Cardiac muscle cell (in vitro differentiated cells and primary cell): Measurements from ENCODE around the gene AP1M2. TPM values are rescaled to one million over a fixed set of nuclear protein-coding genes. Genes with fewer than 3 reads are reported as not detected.
"Not testable (repeated sequence)": the region's sequence is repeated elsewhere in the genome, so short reads cannot be mapped to it uniquely, and the experiment has no call there.

Experiments used
- DNase-seq, 2 donors: peaks; one replicate each; pipeline versions ENCODE4 v3.0.0 to v3.0.0-alpha.2; 2010 to 2017; ENCODE audit warnings: low read depth in 1 of 2, low spot score in 1 of 2
- H3K27ac ChIP-seq: fragments of 200-600 bp; sonication (generic); 2 replicates; pipeline ENCODE4 v1.5.1; 2016
- H3K27me3 ChIP-seq: fragments of 200-600 bp; sonication (generic); 2 replicates; pipeline ENCODE4 v1.6.0; 2016; ENCODE audit warnings: control low read depth
- H3K36me3 ChIP-seq: fragments of 200-600 bp; sonication (generic); 2 replicates; pipeline ENCODE4 v1.5.1; 2016; ENCODE audit warnings: control low read depth
- H3K4me1 ChIP-seq: fragments of 200-600 bp; sonication (generic); 2 replicates; pipeline ENCODE4 v1.8.1; 2017; ENCODE audit warnings: low read depth, mild to moderate bottlenecking, mixed run types
- H3K4me3 ChIP-seq: fragments of 200-600 bp; sonication (generic); 2 replicates; pipeline ENCODE4 v1.5.1; 2016; ENCODE audit warnings: mild to moderate bottlenecking
- H3K9me3 ChIP-seq: fragments of 200-600 bp; sonication (generic); 2 replicates; pipeline ENCODE4 v1.5.1; 2017; ENCODE audit warnings: low read depth, mild to moderate bottlenecking, control low read depth
- polyA plus RNA-seq: library from polyadenylated mRNA; unstranded; fragments of >200 nt; fragmentation: Nextera tagmentation; extraction: Ambion mirVana; gene quantifications from 2 replicates; pipeline ENCODE4 v1.2.1, GENCODE V29; 2016
- total RNA-seq: library from RNA; depleted of rRNA; stranded (reverse); fragments of >200 nt; gene quantifications from 2 replicates; pipeline ENCODE4 v1.2.3, GENCODE V29; 2016
- TF ChIP-seq, protein P1 (sequence below): IDR thresholded peaks from 2 replicates; pipeline ENCODE4 v1.5.1; 2012; ENCODE audit warnings: low read depth, mild to moderate bottlenecking, low read length

AP1M2 gene
- total and polyA plus RNA-seq, 2 experiments from 2014 or later = 0.12 to 0.28 TPM

DNA sequence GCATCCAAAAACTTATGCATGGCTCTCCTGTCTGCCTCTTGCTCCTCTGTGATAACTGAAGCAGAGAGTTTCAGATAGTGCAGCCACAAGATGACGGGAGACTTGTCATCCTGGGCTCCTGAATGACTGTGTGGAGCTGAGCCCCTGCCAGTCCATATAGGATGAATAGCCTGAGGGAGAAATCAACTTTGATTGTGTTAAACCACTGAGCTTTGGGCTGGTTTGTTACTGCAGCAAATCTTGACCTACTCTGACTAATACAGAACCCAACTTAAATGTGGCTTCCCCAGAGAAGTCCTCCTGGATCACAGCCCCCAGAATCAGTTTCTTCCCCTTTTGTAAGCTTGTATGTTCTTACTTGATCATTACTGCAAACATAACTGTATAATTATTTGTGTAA is 54.7 kb downstream of the AP1M2 start:
- no peak for DNase-seq
- H3K36me3 ChIP-seq = no peaks in the 10 kb centered on the region
- TF ChIP-seq, protein P1, sequence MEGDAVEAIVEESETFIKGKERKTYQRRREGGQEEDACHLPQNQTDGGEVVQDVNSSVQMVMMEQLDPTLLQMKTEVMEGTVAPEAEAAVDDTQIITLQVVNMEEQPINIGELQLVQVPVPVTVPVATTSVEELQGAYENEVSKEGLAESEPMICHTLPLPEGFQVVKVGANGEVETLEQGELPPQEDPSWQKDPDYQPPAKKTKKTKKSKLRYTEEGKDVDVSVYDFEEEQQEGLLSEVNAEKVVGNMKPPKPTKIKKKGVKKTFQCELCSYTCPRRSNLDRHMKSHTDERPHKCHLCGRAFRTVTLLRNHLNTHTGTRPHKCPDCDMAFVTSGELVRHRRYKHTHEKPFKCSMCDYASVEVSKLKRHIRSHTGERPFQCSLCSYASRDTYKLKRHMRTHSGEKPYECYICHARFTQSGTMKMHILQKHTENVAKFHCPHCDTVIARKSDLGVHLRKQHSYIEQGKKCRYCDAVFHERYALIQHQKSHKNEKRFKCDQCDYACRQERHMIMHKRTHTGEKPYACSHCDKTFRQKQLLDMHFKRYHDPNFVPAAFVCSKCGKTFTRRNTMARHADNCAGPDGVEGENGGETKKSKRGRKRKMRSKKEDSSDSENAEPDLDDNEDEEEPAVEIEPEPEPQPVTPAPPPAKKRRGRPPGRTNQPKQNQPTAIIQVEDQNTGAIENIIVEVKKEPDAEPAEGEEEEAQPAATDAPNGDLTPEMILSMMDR = no peak
- no peak overlapping the region for H3K4me3 ChIP-seq
- no peak overlapping the region for H3K27ac ChIP-seq
- no peaks in the 10 kb centered on the region for H3K4me1 ChIP-seq
- H3K9me3 ChIP-seq = no peaks in the 10 kb centered on the region
- no peaks in the 10 kb centered on the region for H3K27me3 ChIP-seq

DNA sequence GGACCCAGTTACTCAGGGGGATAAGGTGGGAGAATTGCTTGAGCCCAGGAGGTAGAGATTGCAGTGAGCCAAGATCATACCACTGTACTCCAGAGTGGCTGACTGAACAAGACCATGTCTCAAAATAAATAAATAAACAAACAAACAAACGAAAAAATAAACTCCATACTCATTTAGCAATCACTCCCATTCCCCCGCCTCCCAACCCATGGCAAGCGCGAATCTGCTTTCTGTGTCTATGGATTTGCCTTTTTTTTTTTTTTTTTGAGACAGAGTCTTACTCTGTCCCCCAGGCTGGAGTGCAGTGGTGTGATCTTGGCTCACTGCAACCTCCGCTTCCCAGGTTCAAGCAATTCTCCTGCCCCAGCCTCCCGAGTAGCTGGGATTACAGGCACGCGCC is 60.2 kb downstream of the AP1M2 start:
- not testable (repeated sequence) for H3K27me3 ChIP-seq, H3K9me3 ChIP-seq, H3K36me3 ChIP-seq, H3K4me1 ChIP-seq, DNase-seq, H3K4me3 ChIP-seq, H3K27ac ChIP-seq

DNA sequence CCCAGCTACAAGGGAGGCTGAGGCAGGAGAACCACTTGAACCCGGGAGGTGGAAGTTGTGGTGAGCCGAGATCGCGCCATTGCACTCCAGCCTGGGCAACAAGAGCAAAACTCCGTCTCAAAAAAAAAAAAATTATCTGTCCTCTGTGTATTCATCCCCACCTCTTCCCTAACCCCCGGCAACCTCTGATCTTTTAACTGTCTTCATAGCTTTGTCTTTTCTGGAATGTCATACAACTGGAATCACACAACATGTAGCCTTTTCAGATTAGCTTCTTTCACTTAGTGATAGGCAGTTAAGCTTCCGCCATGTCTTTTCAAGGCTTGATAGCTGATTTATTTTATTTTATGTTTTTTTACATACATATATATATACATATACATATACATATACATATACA is 61.5 kb downstream of the AP1M2 start:
- H3K9me3 ChIP-seq = no peaks in the 10 kb centered on the region
- H3K27me3 ChIP-seq = no peaks in the 10 kb centered on the region
- no peaks in the 10 kb centered on the region for H3K36me3 ChIP-seq
- H3K27ac ChIP-seq = no peak overlapping the region
- no peak overlapping the region for H3K4me3 ChIP-seq
- H3K4me1 ChIP-seq = no peaks in the 10 kb centered on the region
- DNase-seq = no peak
- TF ChIP-seq, protein P1 = no peak

DNA sequence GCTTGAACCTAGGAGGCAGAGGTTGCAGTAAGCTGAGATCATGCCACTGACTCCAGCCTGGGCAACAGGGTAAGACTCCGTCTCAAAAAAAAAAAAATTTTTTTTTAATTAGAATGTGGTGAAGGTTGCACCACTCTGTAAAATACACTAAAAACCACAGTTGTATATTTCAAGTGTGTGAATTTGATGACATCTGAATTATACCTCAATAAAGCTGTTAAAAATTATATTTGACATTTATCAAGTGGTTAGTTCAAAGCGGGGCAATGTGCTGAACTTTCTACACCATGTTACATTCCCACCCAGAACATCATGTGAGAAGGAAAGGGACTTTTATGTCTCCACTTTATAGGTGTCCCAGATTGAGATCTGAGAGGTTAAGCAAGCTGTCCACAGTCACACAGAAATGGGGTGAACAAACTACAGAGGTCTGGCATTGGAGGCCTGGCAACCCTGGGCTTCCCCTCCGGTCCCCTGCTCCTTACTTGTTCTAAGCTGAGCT is 63.9 kb downstream of the AP1M2 start:
- no peak for DNase-seq
- Histone ChIP-seq H3K4me3 (no peak overlapping the region), H3K36me3 (no peaks in the 10 kb centered on the region), H3K4me1 (no peaks in the 10 kb centered on the region), H3K27ac (no peak overlapping the region), H3K9me3 (no peaks in the 10 kb centered on the region), H3K27me3 (peaks cover 11% of the 10 kb centered on the region)
- TF ChIP-seq, protein P1 = no peak

Other genes with a start within 250 kb of the AP1M2 start
- 2.9 and 9.0 TPM in 2 replicates for gene ICAM3, start 247.7 kb downstream of the AP1M2 start, total RNA-seq
- 8.6 and 12.7 TPM in 2 replicates for gene ICAM3, start 247.7 kb downstream of the AP1M2 start, polyA plus RNA-seq
- 126 and 135 TPM in 2 replicates for gene TYK2, start 206.7 kb downstream of the AP1M2 start, total RNA-seq
- gene TYK2, start 206.7 kb downstream of the AP1M2 start, polyA plus RNA-seq = 142 and 148 TPM in 2 replicates
- gene CDC37, start 183.8 kb downstream of the AP1M2 start, total RNA-seq = 240 and 298 TPM in 2 replicates
- gene CDC37, start 183.8 kb downstream of the AP1M2 start, polyA plus RNA-seq = 229 and 233 TPM in 2 replicates
- 1.0 and 2.5 TPM in 2 replicates for gene PDE4A, start 166.8 kb downstream of the AP1M2 start, total RNA-seq
- 2.4 and 3.4 TPM in 2 replicates for gene PDE4A, start 166.8 kb downstream of the AP1M2 start, polyA plus RNA-seq
- gene KEAP1, start 84.0 kb downstream of the AP1M2 start, total RNA-seq = 70.5 and 73.6 TPM in 2 replicates
- 85.5 and 92.5 TPM in 2 replicates for gene KEAP1, start 84.0 kb downstream of the AP1M2 start, polyA plus RNA-seq
- 0.60 and 0.63 TPM in 2 replicates for gene S1PR5, start 69.9 kb downstream of the AP1M2 start, total RNA-seq
- gene S1PR5, start 69.9 kb downstream of the AP1M2 start, polyA plus RNA-seq = 0.75 TPM in 1 of 2 replicates, not detected in the other
- 67.0 and 67.3 TPM in 2 replicates for gene ATG4D, start 43.4 kb downstream of the AP1M2 start, total RNA-seq
- gene ATG4D, start 43.4 kb downstream of the AP1M2 start, polyA plus RNA-seq = 69.0 and 74.0 TPM in 2 replicates
- 15.3 and 28.3 TPM in 2 replicates for gene KRI1, start 21.3 kb downstream of the AP1M2 start, total RNA-seq
- gene KRI1, start 21.3 kb downstream of the AP1M2 start, polyA plus RNA-seq = 26.1 and 34.9 TPM in 2 replicates
- 11.1 and 15.3 TPM in 2 replicates for gene CDKN2D, start 18.3 kb downstream of the AP1M2 start, total RNA-seq
- gene CDKN2D, start 18.3 kb downstream of the AP1M2 start, polyA plus RNA-seq = 17.6 and 33.4 TPM in 2 replicates
- 78.8 and 109 TPM in 2 replicates for gene SLC44A2, start 38.2 kb upstream of the AP1M2 start, total RNA-seq
- 108 and 162 TPM in 2 replicates for gene SLC44A2, start 38.2 kb upstream of the AP1M2 start, polyA plus RNA-seq
- 180 and 224 TPM in 2 replicates for gene ILF3, start 67.0 kb upstream of the AP1M2 start, total RNA-seq
- 181 and 191 TPM in 2 replicates for gene ILF3, start 67.0 kb upstream of the AP1M2 start, polyA plus RNA-seq
- gene QTRT1, start 114.1 kb upstream of the AP1M2 start, total RNA-seq = 30.6 and 35.0 TPM in 2 replicates
- 70.8 and 84.1 TPM in 2 replicates for gene QTRT1, start 114.1 kb upstream of the AP1M2 start, polyA plus RNA-seq
- 122 and 124 TPM in 2 replicates for gene DNM2, start 130.8 kb upstream of the AP1M2 start, total RNA-seq
- gene DNM2, start 130.8 kb upstream of the AP1M2 start, polyA plus RNA-seq = 132 and 146 TPM in 2 replicates
- 77.5 and 83.1 TPM in 2 replicates for gene TMED1, start 248.9 kb upstream of the AP1M2 start, total RNA-seq
- gene TMED1, start 248.9 kb upstream of the AP1M2 start, polyA plus RNA-seq = 131 and 137 TPM in 2 replicates